ENCODE results near the gene CDC45.
"Not testable (repeated sequence)": the region's sequence is repeated elsewhere in the genome, so short reads cannot be mapped to it uniquely, and the experiment has no call there.

Gene CDC45

GRCh38 chr22:19479355-19480172, at the start of gene CDC45:
TSS of gene CDC45 (plus strand) at chr22:19479920. CDS start at chr22:19479969, 49 bp downstream.
- DNase-seq = peak; percentile 83

GRCh38 chr22:19429950-19430889, 49.5 kb upstream of the CDC45 start:
- no peak for DNase-seq

GRCh38 chr22:19430890-19431541, 48.7 kb upstream of the CDC45 start:
- DNase-seq = no peak

GRCh38 chr22:19431649-19432132, 48.0 kb upstream of the CDC45 start, which contains the start of gene HIRA:
TSS of gene HIRA (minus strand) at chr22:19431733. CDS start at chr22:19431476, 257 bp downstream.
- DNase-seq = no peak

- no peak for DNase-seq
These were observed 47.4 kb upstream of the CDC45 start, which contains the start of gene MRPL40 for GRCh38 chr22:19432133-19432851. TSS of gene MRPL40 (plus strand) at chr22:19432545. CDS start at chr22:19432555, 10 bp downstream.

GRCh38 chr22:19434401-19434800, 45.3 kb upstream of the CDC45 start:
- no peak for DNase-seq

GRCh38 chr22:19434829-19435580, 44.7 kb upstream of the CDC45 start:
- no peak for DNase-seq

GRCh38 chr22:19436444-19437161, 43.1 kb upstream of the CDC45 start:
- not testable (repeated sequence) for DNase-seq

- DNase-seq = no peak
These were observed 41.4 kb upstream of the CDC45 start for GRCh38 chr22:19438298-19438697.

GRCh38 chr22:19440411-19441195, 39.1 kb upstream of the CDC45 start:
- DNase-seq = no peak

GRCh38 chr22:19442166-19442565, 37.6 kb upstream of the CDC45 start:
- no peak for DNase-seq

- no peak for DNase-seq
These were observed 36.0 kb upstream of the CDC45 start for GRCh38 chr22:19443544-19444211.

- DNase-seq = not testable (repeated sequence)
These were observed 34.3 kb upstream of the CDC45 start for GRCh38 chr22:19445279-19445982.

GRCh38 chr22:19446603-19447329, 33.0 kb upstream of the CDC45 start:
- DNase-seq = no peak

- DNase-seq = peak; percentile 73
These were observed 32.2 kb upstream of the CDC45 start, which contains the start of gene C22orf39 for GRCh38 chr22:19447330-19448075. TSS of gene C22orf39 (minus strand) at chr22:19447711. CDS start at chr22:19447688, 23 bp downstream.

- peak; percentile 65 for DNase-seq
These were observed 31.6 kb upstream of the CDC45 start for GRCh38 chr22:19448076-19448607.

Measured in NCI-H187 treated with DMSO at 0.1 percent for 48 hours (cell line).